Germinal center (tissue), 1 donor: ENCODE results near the gene ASB10.

Experiments
- DNase-seq: peaks from one replicate; pipeline ENCODE4 v3.0.0; 2012; ENCODE audit warnings: mixed read lengths, low spot score

ASB10 gene

DNA sequence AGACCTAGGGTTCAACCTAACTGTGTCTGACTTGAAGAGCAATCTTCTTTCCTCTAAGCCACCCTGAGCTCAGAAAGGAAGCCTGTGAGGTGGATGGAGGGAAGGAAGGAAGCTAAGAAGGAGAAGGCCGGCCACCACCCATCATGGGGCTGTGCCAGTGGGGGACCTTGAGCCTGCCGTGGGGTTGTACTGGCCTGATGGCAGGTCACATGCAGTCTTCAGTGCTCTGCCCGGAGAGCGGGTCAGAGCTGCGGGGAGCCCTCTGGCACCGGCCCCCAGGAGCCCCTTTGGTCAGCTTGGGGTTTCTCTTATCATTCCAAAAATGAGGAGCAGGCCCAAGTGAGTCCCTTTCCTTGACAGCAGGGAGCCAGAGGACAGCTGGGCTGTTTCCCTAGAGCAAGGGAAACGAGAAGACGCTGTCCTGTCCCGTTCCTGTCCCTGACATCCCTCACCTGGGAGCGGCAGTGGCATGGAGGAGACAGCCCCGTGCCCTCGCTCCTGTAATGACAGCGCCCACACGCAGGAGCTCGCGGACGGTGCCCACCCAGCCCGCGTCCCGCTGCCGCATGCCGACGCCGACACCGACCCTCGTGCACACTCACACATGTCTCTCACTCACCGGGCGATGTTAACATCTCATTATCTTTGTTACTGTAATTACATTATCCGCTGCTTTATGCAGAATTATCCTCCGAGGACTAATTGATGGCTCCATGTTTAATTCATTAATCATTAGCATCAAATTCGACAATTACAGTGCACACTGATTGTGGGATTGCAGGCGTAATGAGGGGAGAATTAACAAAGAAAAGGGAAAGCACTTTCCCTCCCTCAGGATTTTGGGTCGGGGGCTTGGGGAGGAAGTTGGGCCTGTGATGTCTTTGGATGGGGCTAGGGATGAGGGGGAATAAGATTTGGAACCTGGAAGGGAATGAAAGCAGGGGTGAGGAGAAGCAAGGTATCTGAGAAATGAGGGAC lies 50.9 kb downstream of the ASB10 start:
- no peak for DNase-seq

DNA sequence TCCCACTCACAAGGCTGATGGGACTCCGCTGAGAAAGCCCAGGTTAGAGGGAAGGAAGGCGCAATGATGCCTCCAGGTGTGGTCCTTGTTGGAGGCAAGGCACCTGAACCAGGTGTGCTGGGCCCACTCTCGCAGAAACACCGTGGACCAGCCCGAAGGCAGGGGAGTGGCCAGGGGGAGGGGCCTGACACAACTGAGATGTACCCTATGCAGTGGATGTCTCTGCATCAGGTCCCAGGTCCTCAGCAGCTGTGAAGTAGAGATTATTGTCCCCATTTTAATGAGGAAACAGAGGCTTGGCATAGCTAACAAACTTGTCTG lies 51.6 kb downstream of the ASB10 start:
- no peak for DNase-seq

DNA sequence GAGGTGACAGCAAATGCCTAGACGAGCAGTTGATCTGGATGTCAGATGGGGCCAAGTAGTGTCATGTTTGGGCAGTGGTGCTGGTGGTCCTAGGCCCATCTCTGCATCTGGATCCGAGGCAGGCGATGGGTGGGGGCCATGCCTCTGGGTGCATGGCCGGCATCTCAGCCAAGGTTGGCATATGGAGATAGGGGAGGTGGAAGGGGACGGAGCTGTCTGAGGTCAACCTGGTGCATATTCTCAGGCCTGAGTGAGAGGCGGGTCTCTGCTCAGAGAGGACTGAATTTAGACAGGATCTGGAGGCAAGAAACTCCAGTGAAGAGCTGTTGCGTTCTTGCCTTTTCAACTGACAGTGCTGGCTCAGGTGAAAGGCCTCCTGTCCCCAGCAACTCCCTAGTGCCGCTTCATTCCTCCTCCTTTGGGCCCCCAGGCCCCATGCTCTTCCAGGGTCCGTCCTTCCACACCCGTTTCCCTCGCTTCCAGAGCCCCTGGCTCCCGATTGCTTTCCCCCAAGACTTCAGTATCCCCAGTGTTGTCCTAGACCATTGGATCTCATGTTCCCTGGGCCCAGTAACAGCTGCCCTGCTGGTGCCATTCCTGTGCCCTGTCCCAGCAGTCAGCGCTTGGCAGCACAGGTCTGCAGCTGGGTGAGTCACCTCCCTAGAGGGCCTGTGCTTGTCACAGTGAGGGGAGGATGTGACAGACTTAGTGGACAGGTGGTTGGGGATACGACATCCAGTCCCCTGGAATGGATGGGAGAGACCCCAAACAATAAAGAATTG lies 52.1 kb downstream of the ASB10 start:
- DNase-seq, result no peak

DNA sequence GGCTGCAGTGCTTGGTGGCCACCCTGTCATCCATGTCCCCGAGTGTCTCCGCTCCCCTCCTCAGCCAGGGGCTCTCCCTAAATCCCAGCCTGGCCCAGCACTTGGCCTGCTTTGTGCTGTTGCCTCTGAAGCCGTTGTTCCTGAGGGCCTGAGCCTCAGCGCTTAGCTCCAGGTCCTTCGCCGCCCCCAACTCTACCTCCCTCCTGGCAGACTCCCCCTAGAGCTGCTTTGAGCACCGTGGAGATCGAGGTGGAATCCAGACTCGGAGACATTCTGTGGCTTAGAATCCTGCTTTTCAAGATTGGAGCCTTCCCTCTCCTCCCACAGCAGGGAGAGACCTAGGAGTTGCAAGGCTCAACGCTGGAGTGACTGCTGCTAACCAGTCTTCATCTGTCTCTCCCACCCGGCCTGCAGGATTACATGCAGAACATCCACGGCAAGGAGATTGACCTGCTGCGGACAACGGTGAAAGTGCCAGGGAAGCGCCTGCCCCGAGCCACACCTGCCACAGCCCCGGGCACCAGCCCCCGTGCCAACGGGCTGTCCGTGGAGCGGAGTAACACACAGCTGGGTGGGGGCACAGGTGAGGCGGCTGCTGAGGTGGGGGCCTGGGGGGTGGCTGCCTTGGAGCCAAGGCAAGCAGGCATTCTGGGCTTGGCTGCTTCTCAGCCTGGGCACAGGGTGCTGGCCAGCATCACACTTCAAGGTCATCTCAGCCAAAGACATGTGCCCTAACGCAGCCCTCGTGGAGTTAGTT lies 52.9 kb downstream of the ASB10 start:
- DNase-seq, result no peak

DNA sequence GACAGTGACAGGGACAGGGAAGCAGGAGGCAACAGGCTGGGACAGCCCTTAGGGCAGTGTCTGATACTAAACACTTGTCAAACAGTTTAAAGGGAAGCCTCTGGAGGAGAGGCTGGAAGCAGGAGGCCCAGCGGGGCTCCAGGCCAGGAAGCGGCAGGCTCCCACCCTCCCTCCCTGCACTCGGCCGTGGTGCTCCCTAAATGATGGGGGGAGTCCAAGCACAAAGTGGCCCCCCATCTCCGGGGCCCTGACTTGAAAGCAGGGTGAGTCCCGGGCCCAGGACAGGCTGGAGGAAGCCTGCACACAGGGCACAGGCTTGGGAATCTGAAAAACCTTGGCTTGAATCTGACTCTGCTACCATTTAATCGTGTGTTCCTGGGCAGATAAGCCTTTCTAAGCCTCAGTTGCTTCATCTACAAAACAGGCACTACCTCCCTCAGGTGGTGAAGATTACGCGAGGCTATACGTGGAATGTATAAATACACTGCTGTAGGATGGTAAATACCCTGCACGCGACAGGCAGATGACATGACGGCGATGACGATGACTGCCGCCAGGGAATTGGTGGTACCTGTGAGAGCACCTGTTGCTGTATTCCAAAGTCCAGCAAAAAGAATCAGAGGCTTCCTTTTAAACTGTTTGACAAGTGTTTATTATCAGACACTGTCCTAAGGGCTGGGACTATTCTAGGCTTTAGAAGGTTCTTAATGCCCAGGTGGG lies 53.6 kb downstream of the ASB10 start:
- DNase-seq, result no peak

DNA sequence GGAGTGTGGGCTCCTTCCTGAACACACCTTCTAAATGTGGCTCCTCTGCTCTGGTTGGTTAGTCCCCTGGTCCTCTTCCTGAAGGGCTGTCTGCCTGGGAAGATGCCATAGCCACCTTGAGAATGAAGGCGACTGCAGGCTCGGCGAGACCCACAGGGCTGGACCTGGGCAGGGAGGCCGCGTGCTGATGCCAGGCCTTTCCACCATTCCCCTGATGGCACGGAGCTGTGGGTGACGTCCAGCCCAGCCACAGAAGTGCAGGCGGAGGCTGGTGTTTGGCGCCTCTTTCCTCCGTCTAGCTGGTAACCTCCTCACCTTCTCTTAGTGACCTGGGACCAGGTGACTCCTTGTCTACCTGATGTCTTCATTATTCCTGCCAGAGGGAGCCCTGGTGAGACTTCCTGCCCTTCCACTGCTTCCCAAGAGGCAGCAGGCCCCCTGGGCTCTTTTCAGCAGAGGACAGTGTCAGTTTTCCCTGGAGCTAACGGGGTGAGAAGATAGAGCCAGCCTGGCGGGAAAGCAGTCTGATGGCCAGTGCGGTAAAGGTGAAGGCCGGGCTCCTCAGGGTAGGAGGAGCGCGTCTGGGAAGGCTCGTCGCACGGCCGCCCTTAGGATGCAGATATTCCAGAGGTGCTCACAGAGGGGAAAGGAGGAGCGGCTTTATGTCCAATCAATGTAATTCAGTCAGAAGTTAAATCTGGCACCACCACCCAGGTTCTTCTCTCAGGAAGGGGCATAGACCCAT lies 54.4 kb downstream of the ASB10 start:
- no peak for DNase-seq

DNA sequence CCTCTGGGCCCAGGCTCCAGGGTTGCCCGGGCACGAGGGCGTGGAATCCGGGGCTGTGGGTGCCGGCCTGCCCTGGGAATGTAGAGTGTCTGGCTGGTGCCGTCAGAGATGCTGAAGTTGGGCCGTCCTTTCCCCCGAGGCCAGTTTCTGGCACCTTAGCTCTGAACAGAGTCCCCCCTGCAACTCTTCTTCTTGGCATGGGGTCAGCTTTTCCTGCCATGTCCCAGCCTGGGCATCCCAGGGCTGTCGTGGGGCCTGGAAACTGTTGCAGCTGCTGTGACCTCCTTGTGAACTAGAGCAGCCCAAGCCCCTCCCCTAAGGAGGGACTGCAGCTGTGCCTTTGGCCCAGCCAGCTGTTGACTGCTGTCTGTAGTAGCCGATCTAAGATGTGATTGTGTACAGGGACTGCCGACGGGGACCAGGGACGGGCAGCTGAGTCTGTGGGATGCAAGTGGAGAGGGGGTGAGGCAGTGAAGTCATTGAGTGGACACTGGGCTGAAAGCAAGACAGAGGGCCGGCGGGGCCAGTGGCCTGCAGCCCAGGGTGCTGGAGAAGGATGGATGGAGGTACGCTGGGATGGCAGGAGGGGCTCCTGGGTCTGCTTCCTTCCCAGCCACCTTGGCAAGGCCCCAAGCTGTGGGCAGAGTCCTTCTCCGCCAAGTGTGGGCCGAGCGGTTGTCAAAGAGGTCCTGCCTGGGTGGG lies 55.3 kb downstream of the ASB10 start:
- no peak for DNase-seq

DNA sequence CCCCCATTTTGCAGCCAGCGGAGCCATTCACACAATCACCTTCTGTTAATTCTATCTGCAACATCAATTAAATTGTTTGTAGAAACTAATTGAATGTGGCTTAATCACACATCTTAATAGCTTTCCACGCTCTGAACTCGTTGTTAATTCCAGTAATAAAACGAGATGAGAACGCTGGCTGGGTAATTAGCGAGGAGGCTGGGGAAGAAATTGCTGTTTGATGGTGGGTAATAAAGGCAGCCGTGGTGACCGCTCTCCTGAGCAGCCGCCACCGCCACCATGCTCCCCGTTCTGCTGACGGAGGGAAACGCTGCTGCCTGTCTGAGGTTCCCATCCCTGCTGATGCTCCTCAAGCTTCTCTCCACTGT lies 55.8 kb downstream of the ASB10 start:
- DNase-seq, result no peak

DNA sequence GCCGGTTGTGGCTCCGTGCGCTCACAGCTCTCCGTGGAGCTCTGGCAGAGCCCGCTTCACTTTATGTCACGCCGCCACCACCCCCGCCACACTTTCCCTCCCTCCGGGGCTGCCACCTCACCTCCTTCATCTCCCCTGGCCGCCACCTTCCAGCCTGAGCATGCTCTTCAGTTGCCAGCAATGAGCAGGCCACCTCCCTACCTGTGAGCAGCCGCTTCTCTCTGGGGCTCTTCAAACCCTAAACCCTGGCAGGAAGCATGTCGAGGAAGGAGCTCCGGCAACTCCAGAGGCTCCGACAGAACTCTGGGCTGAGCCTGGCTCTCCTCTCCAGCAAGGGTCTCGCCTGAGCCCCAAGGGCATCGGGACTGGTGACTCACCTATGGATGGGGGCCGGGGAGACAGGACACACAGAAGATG lies 56.3 kb downstream of the ASB10 start:
- DNase-seq, result no peak

DNA sequence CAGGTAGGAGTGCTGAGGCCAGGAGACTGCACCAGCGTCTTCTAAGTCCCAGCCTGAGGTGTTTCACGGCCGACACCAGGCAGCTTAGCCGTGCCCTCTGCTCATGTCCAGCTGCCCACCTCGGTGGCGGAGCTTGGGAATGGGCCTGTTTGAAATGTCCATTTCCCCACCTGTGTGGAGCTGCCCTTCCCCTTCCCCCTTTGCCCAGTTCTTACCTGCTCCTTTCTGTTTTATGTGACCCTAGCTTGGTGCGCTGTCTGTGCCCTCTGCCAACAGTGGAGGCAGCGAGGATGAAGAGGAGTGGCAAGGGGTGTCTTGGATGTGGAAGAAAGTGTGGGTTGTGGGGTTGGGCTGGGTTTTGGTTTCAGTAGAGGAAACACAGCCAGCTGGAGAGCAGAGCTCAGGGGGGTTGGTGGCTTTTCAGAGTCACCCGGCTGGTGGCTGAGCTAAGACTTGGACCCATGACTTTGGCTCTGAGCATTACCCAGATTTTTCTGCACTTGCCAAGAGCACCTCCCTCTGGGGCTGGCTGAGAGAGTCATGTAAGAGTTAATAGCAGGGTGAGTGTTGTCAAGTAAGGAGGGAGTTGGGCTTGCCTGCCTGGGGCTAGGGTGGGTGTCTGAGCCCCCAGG lies 57.0 kb downstream of the ASB10 start:
- DNase-seq, result no peak

DNA sequence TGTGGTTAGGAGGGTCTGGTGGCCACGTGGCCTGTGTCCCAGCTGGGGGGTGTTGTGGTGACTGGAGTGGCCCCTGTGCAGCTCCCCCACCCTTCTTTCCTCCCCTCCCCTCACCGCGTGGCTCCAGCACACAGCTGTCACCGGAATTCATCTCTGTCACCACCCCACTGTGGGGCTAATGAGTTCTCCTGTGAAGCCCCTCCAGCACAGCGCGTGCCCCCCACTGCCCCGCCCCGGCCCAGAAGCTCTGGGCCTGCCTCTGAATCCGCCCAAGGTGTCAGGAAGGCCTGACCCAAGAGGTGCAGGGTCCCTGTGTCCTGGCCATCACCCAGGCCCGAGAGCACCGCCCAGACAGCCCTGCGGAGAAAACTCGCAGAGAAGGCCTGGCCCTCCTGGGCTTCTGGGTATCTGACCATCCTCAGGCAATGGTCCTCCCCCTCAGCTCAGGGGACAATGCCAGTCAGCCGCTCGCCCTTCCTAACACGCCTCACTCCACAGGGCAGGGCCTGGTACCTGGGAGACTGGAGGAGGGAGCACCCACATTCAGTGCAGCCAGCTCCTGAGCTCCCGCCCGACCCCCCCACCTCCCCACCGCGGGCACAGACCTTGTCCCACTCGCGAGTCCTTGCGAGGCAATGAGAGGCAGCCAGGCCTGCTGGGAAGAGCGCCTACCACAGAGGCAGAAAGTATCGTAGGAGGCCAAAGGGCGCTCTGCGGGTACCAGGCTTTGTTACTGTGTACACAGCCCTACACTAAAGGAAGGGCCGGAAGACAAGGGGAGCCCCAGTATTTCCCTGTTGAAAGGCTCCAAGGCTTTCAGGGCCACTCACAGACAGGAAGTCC lies 57.7 kb downstream of the ASB10 start:
- DNase-seq, result no peak

DNA sequence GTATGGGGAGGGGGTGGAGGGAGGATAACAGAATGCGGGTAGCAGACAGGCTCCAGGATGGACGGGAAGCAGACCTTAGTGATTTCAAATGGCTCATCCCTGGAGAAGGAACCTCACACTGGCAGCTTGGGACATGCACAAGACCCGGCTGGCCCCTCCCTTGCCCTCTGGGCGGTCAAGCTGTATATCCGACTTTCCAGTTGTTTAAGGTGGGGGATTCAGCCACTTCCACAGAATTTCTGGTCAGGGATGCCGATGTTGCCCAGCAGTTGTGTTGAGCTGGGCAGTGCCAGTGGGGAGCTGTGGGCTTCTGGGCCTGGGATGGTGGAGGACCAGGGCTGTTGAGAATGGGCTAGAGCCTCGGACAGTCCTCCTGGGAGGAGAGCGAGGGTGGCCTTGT lies 58.3 kb downstream of the ASB10 start:
- no peak for DNase-seq

DNA sequence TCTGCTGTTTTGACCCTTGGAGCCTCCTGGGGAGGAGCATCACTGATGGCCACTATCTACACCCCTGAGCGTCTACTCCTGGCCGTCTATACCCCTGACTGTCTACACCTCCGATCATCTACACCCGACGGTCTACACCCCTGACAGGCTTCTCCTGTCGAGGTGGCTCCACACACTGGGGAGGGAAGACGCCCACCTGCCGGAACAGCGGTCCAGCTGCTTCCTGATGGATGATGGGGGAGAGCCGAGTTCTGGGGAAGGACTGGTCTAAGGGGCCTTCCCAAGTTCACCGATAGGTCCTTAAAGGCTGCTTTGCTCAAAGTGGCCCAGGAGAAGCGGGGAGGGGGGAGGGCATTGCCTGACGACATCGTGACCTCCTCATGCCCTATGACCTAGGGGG lies 58.9 kb downstream of the ASB10 start:
- no peak for DNase-seq

DNA sequence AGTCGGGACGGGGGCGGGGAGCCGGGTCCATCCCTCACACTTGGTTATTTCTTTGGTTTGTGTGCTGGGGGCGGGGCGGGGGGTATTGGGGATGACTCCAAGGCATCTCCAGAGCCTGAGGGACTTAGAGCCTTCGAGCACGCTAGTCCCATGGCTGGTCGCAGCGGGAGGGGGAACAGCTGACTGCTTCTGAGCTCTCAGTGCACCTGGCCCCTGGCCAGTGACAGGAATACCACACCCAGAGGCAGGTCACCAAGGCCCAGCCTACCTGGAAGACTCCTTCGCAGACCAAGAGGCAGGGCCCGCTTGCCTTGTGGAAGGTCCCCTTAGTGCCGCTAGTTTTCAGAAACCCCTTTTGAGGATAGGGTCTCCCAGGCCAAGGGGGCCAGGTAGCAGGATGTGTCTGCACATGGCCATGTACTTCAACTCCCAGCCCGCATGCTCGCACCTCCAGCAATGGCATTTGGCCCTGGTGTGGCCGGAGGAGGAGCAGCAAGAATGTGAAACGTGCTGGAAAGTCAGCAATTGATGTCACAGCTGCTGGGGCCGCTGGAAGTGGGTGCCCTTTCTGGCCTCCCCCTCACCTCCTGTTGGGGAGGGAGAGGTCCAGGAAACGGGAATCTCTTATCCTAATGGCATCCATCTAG lies 60.4 kb downstream of the ASB10 start:
- no peak for DNase-seq

DNA sequence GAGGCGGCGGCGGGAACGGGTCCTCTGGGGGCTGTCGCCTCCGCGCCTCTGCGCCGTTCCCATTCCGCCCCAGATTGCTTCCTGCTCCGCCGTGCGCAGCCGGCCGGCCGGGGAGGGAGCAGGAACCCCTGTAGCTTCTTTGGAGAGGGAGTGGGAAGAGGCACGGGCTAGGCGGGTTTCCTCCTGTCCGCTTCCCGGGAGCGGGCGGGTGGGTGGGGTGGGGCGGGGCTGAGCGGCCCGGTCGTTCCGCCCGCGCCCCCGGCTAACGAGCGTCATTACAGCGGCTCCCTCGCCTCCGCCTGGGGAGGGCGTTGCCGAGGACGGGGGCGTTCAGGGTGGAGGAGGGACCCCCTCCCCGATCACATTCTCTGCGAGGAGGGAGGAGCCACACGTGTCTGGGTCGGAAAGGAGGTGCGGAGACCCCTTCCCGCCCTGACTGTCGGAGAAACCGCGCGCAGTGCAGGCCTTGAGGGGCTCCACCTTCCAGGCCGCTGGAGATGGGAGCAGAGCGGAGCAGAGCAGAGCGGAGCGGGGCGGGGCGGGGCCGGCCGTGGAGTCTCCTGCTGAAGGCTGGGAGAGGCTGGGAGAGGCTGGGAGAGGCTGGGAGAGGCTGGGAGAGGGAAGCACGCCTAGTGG lies 61.1 kb downstream of the ASB10 start:
- DNase-seq, result no peak
